Ishikawa (cell line): Measurements from ENCODE around the gene UBALD2.

Source experiments
- CEBPB ChIP-seq: IDR thresholded peaks from 2 replicates; pipeline ENCODE4 v1.6.1; 2012
- CREB1 ChIP-seq: IDR thresholded peaks from 2 replicates; pipeline ENCODE4 v1.6.1; 2012; ENCODE audit warnings: low read depth
- EGR1 ChIP-seq: IDR thresholded peaks from 2 replicates; pipeline ENCODE4 v1.6.1; 2012
- EP300 ChIP-seq: IDR thresholded peaks from 2 replicates; pipeline ENCODE4 v1.6.1; 2012; ENCODE audit warnings: borderline replicate concordance
- FOXM1 ChIP-seq: IDR thresholded peaks from 2 replicates; pipeline ENCODE4 v1.6.1; 2012; ENCODE audit warnings: low read depth, borderline replicate concordance
- NFIC ChIP-seq: IDR thresholded peaks from 2 replicates; pipeline ENCODE4 v1.6.1; 2012
- RAD21 ChIP-seq: IDR thresholded peaks from 2 replicates; pipeline ENCODE4 v1.6.1; 2012; ENCODE audit warnings: low read depth
- TAF1 ChIP-seq: IDR thresholded peaks from 2 replicates; pipeline ENCODE4 v1.6.1; 2012; ENCODE audit warnings: low read depth, mild to moderate bottlenecking
- TCF12 ChIP-seq: IDR thresholded peaks from 2 replicates; pipeline ENCODE4 v1.6.1; 2012; ENCODE audit warnings: low read depth
- TEAD4 ChIP-seq: IDR thresholded peaks from 2 replicates; pipeline ENCODE4 v1.6.1; 2012
- YY1 ChIP-seq: IDR thresholded peaks from 2 replicates; pipeline ENCODE4 v1.6.1; 2012; ENCODE audit warnings: low read depth
- ZBTB7A ChIP-seq: IDR thresholded peaks from 2 replicates; pipeline ENCODE4 v1.6.1; 2012; ENCODE audit warnings: low read depth
- TF ChIP-seq, protein P1 (sequence below): IDR thresholded peaks from 2 replicates; pipeline ENCODE4 v1.6.1; 2012
- TF ChIP-seq, protein P2 (sequence below): IDR thresholded peaks from 2 replicates; pipeline ENCODE4 v1.6.1; 2012; ENCODE audit warnings: low read depth, mild to moderate bottlenecking
- TF ChIP-seq, protein P3 (sequence below): IDR thresholded peaks from 2 replicates; pipeline ENCODE4 v1.6.1; 2012

Gene UBALD2

DNA sequence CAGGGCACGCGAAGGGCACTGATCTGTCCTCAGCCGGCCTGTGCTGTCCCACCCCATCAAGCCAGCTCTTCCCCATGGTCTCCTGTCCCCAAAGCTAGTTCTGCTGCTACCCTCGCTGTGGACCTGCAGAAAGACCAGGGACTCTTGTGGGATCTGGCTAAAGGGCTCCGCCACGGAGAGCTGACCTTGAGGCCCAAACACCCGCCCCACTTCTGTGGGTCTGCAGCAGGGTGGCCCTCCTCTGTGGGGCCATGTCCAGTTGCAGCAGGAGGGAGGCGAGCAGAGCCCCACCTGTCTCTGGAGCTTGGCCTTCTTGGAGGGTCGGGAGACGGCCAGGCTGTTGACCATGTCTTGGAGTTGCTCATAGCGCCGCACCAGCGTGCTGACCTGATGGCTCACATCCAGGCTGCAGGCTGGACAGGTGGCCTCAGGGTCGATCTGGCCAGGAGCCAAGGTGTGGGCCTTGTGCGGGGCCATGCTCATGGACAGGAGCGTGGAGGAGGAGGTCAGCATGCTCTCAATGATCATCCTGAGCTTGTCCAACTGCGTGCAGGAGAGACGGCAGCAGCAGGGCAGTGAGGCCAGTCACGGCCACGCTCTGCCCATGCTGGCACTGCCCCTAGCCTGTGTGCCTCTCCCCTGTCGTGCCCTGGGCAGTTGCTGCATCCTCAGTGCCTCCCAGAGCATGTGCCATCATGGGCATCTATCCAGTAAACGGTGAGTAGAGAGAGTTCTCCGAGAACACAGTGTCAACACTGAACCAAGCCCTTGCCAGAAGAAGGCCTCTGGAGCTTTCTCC lies 16.6 kb downstream of the UBALD2 start:
- no peak for TF ChIP-seq CEBPB

DNA sequence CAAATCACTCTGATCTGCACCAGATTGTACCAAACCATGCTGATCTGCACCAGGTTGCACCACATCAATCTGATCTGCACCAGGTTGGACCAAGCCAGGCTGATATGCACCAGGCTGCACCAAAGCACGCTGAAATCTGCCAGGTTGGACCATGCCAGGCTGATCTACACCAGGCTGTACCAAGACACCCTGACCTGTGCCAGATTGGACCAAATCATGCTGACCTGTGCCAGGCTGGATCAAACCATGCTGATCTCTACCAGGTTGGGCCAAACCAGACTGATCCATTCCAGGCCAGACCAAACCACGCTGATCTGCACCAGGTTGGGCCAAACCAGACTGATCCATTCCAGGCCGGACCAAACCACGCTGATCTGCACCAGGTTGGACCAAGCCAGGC lies 27.4 kb downstream of the UBALD2 start:
- TF ChIP-seq FOXM1 (no peak), EP300 (no peak), NFIC (no peak), CREB1 (no peak), YY1 (no peak), EGR1 (no peak)
- TF ChIP-seq, protein P1, sequence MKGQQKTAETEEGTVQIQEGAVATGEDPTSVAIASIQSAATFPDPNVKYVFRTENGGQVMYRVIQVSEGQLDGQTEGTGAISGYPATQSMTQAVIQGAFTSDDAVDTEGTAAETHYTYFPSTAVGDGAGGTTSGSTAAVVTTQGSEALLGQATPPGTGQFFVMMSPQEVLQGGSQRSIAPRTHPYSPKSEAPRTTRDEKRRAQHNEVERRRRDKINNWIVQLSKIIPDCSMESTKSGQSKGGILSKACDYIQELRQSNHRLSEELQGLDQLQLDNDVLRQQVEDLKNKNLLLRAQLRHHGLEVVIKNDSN = no peak
- TF ChIP-seq, protein P2, sequence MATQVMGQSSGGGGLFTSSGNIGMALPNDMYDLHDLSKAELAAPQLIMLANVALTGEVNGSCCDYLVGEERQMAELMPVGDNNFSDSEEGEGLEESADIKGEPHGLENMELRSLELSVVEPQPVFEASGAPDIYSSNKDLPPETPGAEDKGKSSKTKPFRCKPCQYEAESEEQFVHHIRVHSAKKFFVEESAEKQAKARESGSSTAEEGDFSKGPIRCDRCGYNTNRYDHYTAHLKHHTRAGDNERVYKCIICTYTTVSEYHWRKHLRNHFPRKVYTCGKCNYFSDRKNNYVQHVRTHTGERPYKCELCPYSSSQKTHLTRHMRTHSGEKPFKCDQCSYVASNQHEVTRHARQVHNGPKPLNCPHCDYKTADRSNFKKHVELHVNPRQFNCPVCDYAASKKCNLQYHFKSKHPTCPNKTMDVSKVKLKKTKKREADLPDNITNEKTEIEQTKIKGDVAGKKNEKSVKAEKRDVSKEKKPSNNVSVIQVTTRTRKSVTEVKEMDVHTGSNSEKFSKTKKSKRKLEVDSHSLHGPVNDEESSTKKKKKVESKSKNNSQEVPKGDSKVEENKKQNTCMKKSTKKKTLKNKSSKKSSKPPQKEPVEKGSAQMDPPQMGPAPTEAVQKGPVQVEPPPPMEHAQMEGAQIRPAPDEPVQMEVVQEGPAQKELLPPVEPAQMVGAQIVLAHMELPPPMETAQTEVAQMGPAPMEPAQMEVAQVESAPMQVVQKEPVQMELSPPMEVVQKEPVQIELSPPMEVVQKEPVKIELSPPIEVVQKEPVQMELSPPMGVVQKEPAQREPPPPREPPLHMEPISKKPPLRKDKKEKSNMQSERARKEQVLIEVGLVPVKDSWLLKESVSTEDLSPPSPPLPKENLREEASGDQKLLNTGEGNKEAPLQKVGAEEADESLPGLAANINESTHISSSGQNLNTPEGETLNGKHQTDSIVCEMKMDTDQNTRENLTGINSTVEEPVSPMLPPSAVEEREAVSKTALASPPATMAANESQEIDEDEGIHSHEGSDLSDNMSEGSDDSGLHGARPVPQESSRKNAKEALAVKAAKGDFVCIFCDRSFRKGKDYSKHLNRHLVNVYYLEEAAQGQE = no peak

DNA sequence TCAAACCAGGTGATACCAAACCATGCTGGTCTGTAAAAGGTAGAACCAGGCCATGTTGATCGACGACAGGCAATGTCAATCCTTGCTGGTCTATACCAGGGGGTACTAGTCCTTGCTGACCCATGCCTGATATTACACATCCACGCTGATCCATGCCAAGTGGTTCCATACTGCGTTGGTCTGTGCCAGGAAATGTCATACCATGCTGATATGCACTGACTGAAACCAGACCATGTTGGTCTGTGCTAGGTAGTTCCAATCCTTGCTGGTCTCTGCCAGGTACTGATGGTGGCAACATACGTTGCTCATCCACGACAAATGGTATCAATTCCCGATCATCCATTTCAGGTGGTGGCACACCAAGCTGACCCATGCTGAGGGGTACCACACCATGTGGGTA lies 28.0 kb downstream of the UBALD2 start:
- TF ChIP-seq ZBTB7A = no peak
- TF ChIP-seq TCF12 = no peak

DNA sequence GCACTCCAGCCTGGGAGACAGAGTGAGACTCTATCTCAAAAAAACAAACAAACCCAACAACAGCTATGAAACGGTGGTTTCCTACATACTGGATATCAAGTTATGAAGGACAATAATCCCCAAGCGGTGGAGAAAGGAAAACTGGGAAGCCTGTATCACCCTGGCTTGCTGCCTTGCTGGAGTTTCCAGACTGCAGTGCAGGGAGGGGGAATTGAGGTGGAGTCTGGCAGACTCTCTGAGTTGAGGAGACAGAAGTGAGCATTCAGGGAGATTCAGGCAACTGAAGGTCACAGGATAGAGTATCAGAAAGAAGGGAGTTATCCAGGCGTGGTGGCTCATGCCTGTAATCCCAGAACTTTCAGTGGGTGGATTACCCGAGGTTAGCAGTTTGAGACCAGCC lies 31.0 kb downstream of the UBALD2 start:
- TF ChIP-seq TAF1 (no peak), FOXM1 (no peak)
- TF ChIP-seq, protein P1 = no peak

DNA sequence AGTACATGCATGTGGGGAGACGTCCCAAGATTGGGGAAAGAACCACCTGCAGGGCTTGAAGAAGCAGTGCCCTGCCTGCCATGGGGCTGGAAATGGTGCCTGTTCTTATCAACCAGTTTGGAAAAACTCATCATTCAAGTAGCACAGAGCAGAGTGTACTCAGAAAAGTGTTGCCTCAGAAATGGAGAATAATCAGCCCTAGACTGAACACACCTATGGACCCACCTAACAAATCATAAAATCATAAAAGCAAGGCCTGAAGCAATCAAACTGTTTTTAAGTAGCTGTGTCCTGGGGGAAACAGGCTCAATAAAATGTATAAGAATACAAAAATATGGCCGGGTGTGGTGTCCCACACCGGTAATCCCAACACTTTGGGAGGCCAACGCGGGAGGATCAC lies 31.7 kb downstream of the UBALD2 start:
- TF ChIP-seq FOXM1 = no peak
- TF ChIP-seq, protein P1 = no peak
- TF ChIP-seq, protein P3, sequence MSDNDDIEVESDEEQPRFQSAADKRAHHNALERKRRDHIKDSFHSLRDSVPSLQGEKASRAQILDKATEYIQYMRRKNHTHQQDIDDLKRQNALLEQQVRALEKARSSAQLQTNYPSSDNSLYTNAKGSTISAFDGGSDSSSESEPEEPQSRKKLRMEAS = no peak
- no peak for TF ChIP-seq NFIC
- TF ChIP-seq CREB1 = no peak
- no peak for TF ChIP-seq ZBTB7A
- TF ChIP-seq TAF1 = no peak
- TF ChIP-seq EP300 = no peak

DNA sequence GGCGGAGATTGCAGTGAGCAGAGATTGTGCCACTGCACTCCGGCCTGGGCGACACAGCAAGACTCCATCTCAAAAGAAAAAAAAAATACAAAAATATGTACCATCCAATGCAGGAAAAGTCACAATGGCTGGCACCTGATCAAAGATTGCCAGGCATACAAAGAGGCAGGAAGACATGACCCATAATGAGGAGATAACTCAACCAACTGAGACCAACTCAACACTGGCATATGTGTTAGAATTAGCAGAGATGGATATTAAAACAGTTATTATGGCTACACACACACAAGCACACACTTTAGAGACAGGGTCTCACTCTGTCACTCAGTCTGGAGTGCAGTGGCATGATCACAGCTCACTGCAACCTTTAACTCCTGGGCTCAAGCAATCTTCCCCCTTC lies 32.3 kb downstream of the UBALD2 start:
- TF ChIP-seq CEBPB = no peak
- TF ChIP-seq NFIC = no peak
- TF ChIP-seq, protein P3 = no peak
- TF ChIP-seq FOXM1 = no peak
- TF ChIP-seq, protein P1 = no peak
- TF ChIP-seq TAF1 = no peak
- TF ChIP-seq YY1 = no peak
- no peak for TF ChIP-seq CREB1
- TF ChIP-seq EP300 = no peak
- no peak for TF ChIP-seq ZBTB7A
- TF ChIP-seq TEAD4 = no peak
- no peak for TF ChIP-seq TCF12
- no peak for TF ChIP-seq EGR1
- TF ChIP-seq, protein P2 = no peak
- no peak for TF ChIP-seq RAD21
